Activated CD4-positive, alpha-beta T cell treated with anti-CD3 and anti-CD28 coated beads, Interleukin-2, Interleukin-4, amounts not matched to agents 100 ng/mL and 50 ng/mL, durations not matched to agents 16 hours and 8 hours (primary cell): ENCODE measurements around the gene FAM199X.
"Not testable (repeated sequence)": the region's sequence is repeated elsewhere in the genome, so short reads cannot be mapped to it uniquely, and the experiment has no call there.

ENCODE experiments used
- DNase-seq: peaks from one replicate; pipeline ENCODE4 v3.0.0-alpha.2; 2020; ENCODE audit warnings: low spot score

FAM199X gene

GRCh38 chrX:104189837-104190236 lies 23.6 kb downstream of the FAM199X start:
- DNase-seq: no peak

- no peak for DNase-seq
These were observed 27.2 kb downstream of the FAM199X start for GRCh38 chrX:104193485-104193884.

- DNase-seq: no peak
These were observed 28.8 kb downstream of the FAM199X start for GRCh38 chrX:104195013-104195412.

GRCh38 chrX:104195489-104196084 lies 29.3 kb downstream of the FAM199X start:
- DNase-seq: peak; percentile 36

- DNase-seq: no peak
These were observed 39.3 kb downstream of the FAM199X start for GRCh38 chrX:104205548-104205947.

- DNase-seq: no peak
These were observed 44.9 kb downstream of the FAM199X start for GRCh38 chrX:104211187-104211586.

GRCh38 chrX:104230060-104230459 lies 63.8 kb downstream of the FAM199X start:
- DNase-seq: not testable (repeated sequence)
